Measurements from ENCODE around the gene KCNN2.

DNA sequence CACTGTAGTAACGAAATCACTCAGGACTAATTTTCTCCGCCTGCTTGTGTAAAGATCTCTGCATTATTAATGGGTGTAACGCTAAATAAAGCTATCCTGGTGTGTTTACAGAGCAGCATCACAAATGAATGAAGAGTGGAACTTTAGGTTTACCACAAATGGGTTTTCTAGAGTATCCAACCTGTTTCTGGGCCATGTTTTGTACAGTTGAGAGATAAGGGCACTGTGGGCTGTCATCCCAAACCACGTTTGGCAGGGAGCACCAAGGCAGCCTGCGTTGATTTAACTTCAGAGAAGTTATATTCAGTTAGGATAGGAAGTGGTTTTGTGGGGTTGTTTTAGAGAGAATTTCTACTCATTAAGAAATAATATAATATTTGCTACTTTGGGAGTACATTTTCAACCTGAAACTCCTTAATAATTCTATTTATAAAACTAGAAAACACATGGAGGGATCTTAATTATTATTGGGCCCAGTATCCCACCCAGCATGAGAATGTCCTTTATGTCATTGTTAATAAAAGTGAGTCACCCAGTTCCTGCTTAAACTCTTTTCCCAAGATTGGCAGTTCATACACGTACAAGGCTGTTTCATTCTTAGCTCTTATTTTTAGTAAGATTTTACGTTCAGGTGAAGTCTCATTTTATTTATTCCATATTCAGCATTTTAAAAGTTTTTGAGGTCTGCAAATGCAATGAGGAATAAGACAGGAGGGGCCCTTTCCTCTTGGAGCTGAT is 8.0 kb downstream of the KCNN2 start:
- TF ChIP-seq, protein P1, sequence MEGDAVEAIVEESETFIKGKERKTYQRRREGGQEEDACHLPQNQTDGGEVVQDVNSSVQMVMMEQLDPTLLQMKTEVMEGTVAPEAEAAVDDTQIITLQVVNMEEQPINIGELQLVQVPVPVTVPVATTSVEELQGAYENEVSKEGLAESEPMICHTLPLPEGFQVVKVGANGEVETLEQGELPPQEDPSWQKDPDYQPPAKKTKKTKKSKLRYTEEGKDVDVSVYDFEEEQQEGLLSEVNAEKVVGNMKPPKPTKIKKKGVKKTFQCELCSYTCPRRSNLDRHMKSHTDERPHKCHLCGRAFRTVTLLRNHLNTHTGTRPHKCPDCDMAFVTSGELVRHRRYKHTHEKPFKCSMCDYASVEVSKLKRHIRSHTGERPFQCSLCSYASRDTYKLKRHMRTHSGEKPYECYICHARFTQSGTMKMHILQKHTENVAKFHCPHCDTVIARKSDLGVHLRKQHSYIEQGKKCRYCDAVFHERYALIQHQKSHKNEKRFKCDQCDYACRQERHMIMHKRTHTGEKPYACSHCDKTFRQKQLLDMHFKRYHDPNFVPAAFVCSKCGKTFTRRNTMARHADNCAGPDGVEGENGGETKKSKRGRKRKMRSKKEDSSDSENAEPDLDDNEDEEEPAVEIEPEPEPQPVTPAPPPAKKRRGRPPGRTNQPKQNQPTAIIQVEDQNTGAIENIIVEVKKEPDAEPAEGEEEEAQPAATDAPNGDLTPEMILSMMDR (IDR thresholded peaks at IDR 0.05 in 4 of 5, conservative IDR thresholded peaks at IDR 0.05 in 1 of 5): no peak
- no peak for TF ChIP-seq POLR2A (IDR thresholded peaks at IDR 0.05)
